WTC11 (cell line): ENCODE results near the gene TOGARAM2. TPM values are rescaled to one million over a fixed set of nuclear protein-coding genes. Genes with fewer than 3 reads are reported as not detected.
A peak's percentile ranks its signal among the peaks of the same experiment; 100 is the strongest.

Experiments
- ATAC-seq: fragments of 200-7000 bp; cut with Tn5 transposase; 2 replicates; pipeline ENCODE4 v1.10.0; 2021; ENCODE audit warnings: mild to moderate bottlenecking, moderate library complexity
- CTCF ChIA-PET: fragments of 300-600 bp; sonication (Branson Sonifier 250); formaldehyde crosslinking; loops from one replicate; lab custom pipeline; 2021; ENCODE audit warnings: antibody characterized with exemption; lab: Charles Lee
- POLR2A ChIA-PET: fragments of 350-600 bp; sonication (Branson Sonifier 250); formaldehyde crosslinking; loops from one replicate; lab custom pipeline; 2021; ENCODE audit warnings: antibody characterized with exemption; lab: Charles Lee
- DNase-seq: peaks from one replicate; pipeline ENCODE4 v3.0.0; 2021; ENCODE audit warnings: low spot score
- H3K27ac Mint-ChIP-seq: 2 replicates; pipeline ENCODE4 v1.8.0; 2021; ENCODE audit warnings: mixed read lengths
- H3K27me3 Mint-ChIP-seq: 2 replicates; pipeline ENCODE4 v1.8.0; 2021; ENCODE audit warnings: low read depth, mild to moderate bottlenecking, moderate library complexity, mixed read lengths
- H3K36me3 Mint-ChIP-seq: 2 replicates; pipeline ENCODE4 v1.8.0; 2021; ENCODE audit warnings: mixed read lengths
- H3K4me1 Mint-ChIP-seq: 2 replicates; pipeline ENCODE4 v1.8.0; 2022; ENCODE audit warnings: mixed read lengths
- H3K4me3 Mint-ChIP-seq: 2 replicates; pipeline ENCODE4 v1.8.0; 2021; ENCODE audit warnings: mild to moderate bottlenecking, moderate library complexity, mixed read lengths
- H3K9me3 Mint-ChIP-seq: 2 replicates; pipeline ENCODE4 v1.8.0; 2021; ENCODE audit warnings: mixed read lengths
- ATF2 ChIP-seq: sonication (generic); formaldehyde crosslinking; IDR thresholded peaks from 2 replicates; pipeline ENCODE4 v1.8.1; 2022; ENCODE audit warnings: low read depth, missing genetic modification reagents, borderline replicate concordance
- CDX4 ChIP-seq: fragments of 250-450 bp; sonication (Bioruptor Pico); IDR thresholded peaks from 2 replicates; pipeline ENCODE4 v1.9.0; 2021; ENCODE audit warnings: moderate library complexity, mild to moderate bottlenecking, inconsistent platforms, borderline replicate concordance
- GABPB1 ChIP-seq: sonication (generic); formaldehyde crosslinking; IDR thresholded peaks from 2 replicates; pipeline ENCODE4 v1.8.1; 2023; ENCODE audit warnings: mild to moderate bottlenecking, missing genetic modification reagents
- HMGXB4 ChIP-seq: sonication (generic); formaldehyde crosslinking; IDR thresholded peaks from 2 replicates; pipeline ENCODE4 v1.8.1; 2023; ENCODE audit warnings: mild to moderate bottlenecking, moderate library complexity, missing genetic modification reagents
- JAZF1 ChIP-seq: fragments of 250-450 bp; sonication (Bioruptor Pico); IDR thresholded peaks from 2 replicates; pipeline ENCODE4 v1.9.0; 2021; ENCODE audit warnings: moderate library complexity, mild to moderate bottlenecking, inconsistent platforms
- MAX ChIP-seq: sonication (generic); formaldehyde crosslinking; IDR thresholded peaks from 2 replicates; pipeline ENCODE4 v1.8.0; 2022; ENCODE audit warnings: mild to moderate bottlenecking, missing genetic modification reagents
- MLX ChIP-seq: sonication (generic); formaldehyde crosslinking; IDR thresholded peaks from 2 replicates; pipeline ENCODE4 v1.8.1; 2023; ENCODE audit warnings: mild to moderate bottlenecking, missing genetic modification reagents, moderate library complexity
- MXD4 ChIP-seq: fragments of 250-450 bp; sonication (Bioruptor Pico); IDR thresholded peaks from 2 replicates; pipeline ENCODE4 v1.8.0; 2021; ENCODE audit warnings: mild to moderate bottlenecking, moderate library complexity, borderline replicate concordance
- NFATC4 ChIP-seq: fragments of 250-450 bp; sonication (Bioruptor Pico); IDR thresholded peaks from 2 replicates; pipeline ENCODE4 v1.9.0; 2021; ENCODE audit warnings: mild to moderate bottlenecking
- NR1H2 ChIP-seq: sonication (generic); formaldehyde crosslinking; IDR thresholded peaks from 2 replicates; pipeline ENCODE4 v1.9.0; 2021; ENCODE audit warnings: mild to moderate bottlenecking, moderate library complexity, missing genetic modification reagents
- NR2C2 ChIP-seq: sonication (generic); formaldehyde crosslinking; IDR thresholded peaks from 2 replicates; pipeline ENCODE4 v1.8.0; 2022; ENCODE audit warnings: mild to moderate bottlenecking, missing genetic modification reagents
- OVOL2 ChIP-seq: fragments of 250-450 bp; sonication (Bioruptor Pico); IDR thresholded peaks from 2 replicates; pipeline ENCODE4 v1.9.0; 2021; ENCODE audit warnings: mild to moderate bottlenecking, borderline replicate concordance
- PRDM15 ChIP-seq: sonication (generic); formaldehyde crosslinking; IDR thresholded peaks from 2 replicates; pipeline ENCODE4 v1.8.0; 2022; ENCODE audit warnings: missing genetic modification reagents
- PRRX2 ChIP-seq: fragments of 250-450 bp; sonication (Bioruptor Pico); IDR thresholded peaks from 2 replicates; pipeline ENCODE4 v1.8.0; 2021; ENCODE audit warnings: mild to moderate bottlenecking
- STAT6 ChIP-seq: sonication (generic); formaldehyde crosslinking; conservative IDR thresholded peaks from 2 replicates; pipeline ENCODE4 v1.8.1; 2023; ENCODE audit warnings: mild to moderate bottlenecking, low read depth, missing genetic modification reagents, moderate library complexity
- TP53 ChIP-seq: sonication (generic); formaldehyde crosslinking; IDR thresholded peaks from 2 replicates; pipeline ENCODE4 v1.8.1; 2023; ENCODE audit warnings: mild to moderate bottlenecking, missing genetic modification reagents
- USF1 ChIP-seq: sonication (generic); formaldehyde crosslinking; IDR thresholded peaks from 2 replicates; pipeline ENCODE4 v1.8.0; 2022; ENCODE audit warnings: mild to moderate bottlenecking, missing genetic modification reagents
- ZNF121 ChIP-seq: sonication (generic); formaldehyde crosslinking; IDR thresholded peaks from 2 replicates; pipeline ENCODE4 v1.8.0; 2023; ENCODE audit warnings: missing genetic modification reagents
- ZNF416 ChIP-seq: fragments of 250-450 bp; sonication (Bioruptor Pico); IDR thresholded peaks from 2 replicates; pipeline ENCODE4 v1.9.0; 2021; ENCODE audit warnings: mild to moderate bottlenecking, inconsistent platforms
- ZNF512 ChIP-seq: sonication (generic); formaldehyde crosslinking; IDR thresholded peaks from 2 replicates; pipeline ENCODE4 v1.8.1; 2022; ENCODE audit warnings: missing genetic modification reagents, borderline replicate concordance
- total RNA-seq: library from RNA; stranded (reverse); gene quantifications from 3 replicates; pipeline ENCODE4 v1.2.3, GENCODE V29; 2021

The TOGARAM2 gene
- total RNA-seq, 1 experiment from 2014 or later: 1.0 TPM

GRCh38 chr2:29053223-29053622 is 72.1 kb downstream of the TOGARAM2 start:
- H3K4me1 Mint-ChIP-seq: peaks cover 19% of the 10 kb centered on the region
- H3K4me3 Mint-ChIP-seq: no peak overlapping the region
- no peaks in the 10 kb centered on the region for H3K36me3 Mint-ChIP-seq
- ChIA-PET CTCF (interaction anchor here (0.6 kb wide), 1 partner anchor 10 kb away, joined by 3 read pairs; no protein-coding TSS in a partner anchor), POLR2A (no interaction called here)
- H3K27ac Mint-ChIP-seq: peak overlapping the region; percentile 23; the same call in 1 of the 2 replicates
- ATAC-seq: peak; percentile 90
- TF ChIP-seq ZNF512 (CRISPR knock-in tag): no peak
- TF ChIP-seq JAZF1 (CRISPR knock-in tag): no peak
- TF ChIP-seq NFATC4: no peak
- no peak for TF ChIP-seq USF1 (CRISPR knock-in tag)
- no peak for TF ChIP-seq STAT6 (CRISPR knock-in tag)
- TF ChIP-seq OVOL2: no peak
- no peak for TF ChIP-seq MAX (CRISPR knock-in tag)
- no peak for TF ChIP-seq ZNF121 (CRISPR knock-in tag)
- TF ChIP-seq PRDM15: no peak
- no peak for TF ChIP-seq NR2C2
- no peak for TF ChIP-seq ZNF416 (CRISPR knock-in tag)
- no peak for TF ChIP-seq MXD4 (CRISPR knock-in tag)
- DNase-seq: no peak
- no peaks in the 10 kb centered on the region for H3K27me3 Mint-ChIP-seq
- no peaks in the 10 kb centered on the region for H3K9me3 Mint-ChIP-seq

- DNase-seq (no peak), ATAC-seq (peak; percentile 32)
- Mint-ChIP-seq H3K36me3 (no peaks in the 10 kb centered on the region), H3K27ac (peak overlapping the region; percentile 23; the same call in 1 of the 2 replicates), H3K27me3 (no peaks in the 10 kb centered on the region), H3K4me3 (no peak overlapping the region), H3K4me1 (peaks cover 19% of the 10 kb centered on the region), H3K9me3 (no peaks in the 10 kb centered on the region)
- CTCF ChIA-PET: interaction anchor here (0.6 kb wide), 1 partner anchor 11 kb away, joined by 3 read pairs; no protein-coding TSS in a partner anchor
- POLR2A ChIA-PET: no interaction called here
- TF ChIP-seq HMGXB4 (no peak), NR2C2 (no peak), ATF2 (no peak), TP53 (CRISPR knock-in tag) (no peak), GABPB1 (CRISPR knock-in tag) (no peak), MLX (CRISPR knock-in tag) (no peak), MXD4 (CRISPR knock-in tag) (no peak), PRRX2 (no peak), NR1H2 (no peak), CDX4 (no peak)
Measured at GRCh38 chr2:29053670-29054400, 72.7 kb downstream of the TOGARAM2 start.
